CD14-positive monocyte (primary cell): ENCODE measurements around the gene NIPAL4. TPM values are rescaled to one million over a fixed set of nuclear protein-coding genes. Genes with fewer than 3 reads are reported as not detected.

ENCODE experiments used
- DNase-seq, 3 donors: peaks; one replicate each; pipeline ENCODE4 v3.0.0-alpha.2; 2011 to 2022
- H2AFZ ChIP-seq: 2 replicates; pipeline ENCODE4 v1.6.0; 2012; ENCODE audit warnings: mild to moderate bottlenecking, low read depth, low read length, inconsistent platforms; ENCODE audit not compliant: insufficient read depth, poor library complexity, severe bottlenecking
- H3K27ac ChIP-seq, 2 donors: 1 replicate in 1 of 2; 2 replicates in 1 of 2; pipeline ENCODE4 v1.5.1; 2012 to 2013; ENCODE audit warnings: low read length in 2 of 2, control low read depth in 1 of 2, inconsistent platforms in 1 of 2, low read depth in 1 of 2, mild to moderate bottlenecking in 1 of 2
- H3K27me3 ChIP-seq, 2 donors: one replicate each; pipeline versions ENCODE4 v1.6.0 to v1.6.1; 2011 to 2013; ENCODE audit warnings: low read length in 2 of 2; ENCODE audit not compliant: control insufficient read depth in 2 of 2, insufficient read depth in 2 of 2
- H3K36me3 ChIP-seq, 2 donors: replicated peaks in 1 of 2; 1 replicate in 1 of 2; 2 replicates in 1 of 2; pipeline versions ENCODE4 v1.5.1 to v1.6.1; 2012 to 2013; ENCODE audit warnings: low read length in 2 of 2, control low read depth in 1 of 2, inconsistent platforms in 1 of 2, mild to moderate bottlenecking in 1 of 2; ENCODE audit not compliant: insufficient read depth in 2 of 2, control insufficient read depth in 1 of 2
- H3K4me1 ChIP-seq, 2 donors: 1 replicate in 1 of 2; 2 replicates in 1 of 2; pipeline versions ENCODE4 v1.5.1 to v1.6.1; 2012 to 2013; ENCODE audit warnings: low read length in 2 of 2, control low read depth in 1 of 2, inconsistent platforms in 1 of 2, mild to moderate bottlenecking in 1 of 2, moderate library complexity in 1 of 2; ENCODE audit not compliant: insufficient read depth in 2 of 2, control insufficient read depth in 1 of 2
- H3K4me2 ChIP-seq: replicated peaks from 2 replicates; pipeline ENCODE3; 2012; ENCODE audit warnings: low read length, moderate library complexity, mild to moderate bottlenecking; ENCODE audit not compliant: poor library complexity, severe bottlenecking; ENCODE audit errors: extremely low read depth
- H3K4me3 ChIP-seq, 3 experiments: fragments of 200-600 bp in 1 of 3; sonication (generic) in 1 of 3; replicated peaks in 1 of 3; 1 replicate in 2 of 3; 2 replicates in 1 of 3; pipeline ENCODE4 v1.5.1; 2011 to 2013; ENCODE audit warnings: low read length in 3 of 3, mild to moderate bottlenecking in 3 of 3, control low read depth in 2 of 3, low read depth in 2 of 3, inconsistent platforms in 1 of 3, moderate library complexity in 1 of 3
- H3K79me2 ChIP-seq: 2 replicates; pipeline ENCODE4 v1.6.0; 2012; ENCODE audit warnings: mild to moderate bottlenecking, control low read depth, inconsistent platforms, low read length, moderate library complexity; ENCODE audit not compliant: insufficient read depth
- H3K9ac ChIP-seq: 2 replicates; pipeline ENCODE4 v1.6.0; 2017; ENCODE audit warnings: low read length, mild to moderate bottlenecking; ENCODE audit not compliant: insufficient read depth, poor library complexity, severe bottlenecking
- H3K9me3 ChIP-seq, 2 donors: replicated peaks in 1 of 2; 1 replicate in 1 of 2; 2 replicates in 1 of 2; pipeline versions ENCODE4 v1.5.1 to v1.6.1; 2012 to 2013; ENCODE audit warnings: low read length in 2 of 2, control low read depth in 1 of 2; ENCODE audit not compliant: control insufficient read depth in 1 of 2, insufficient read depth in 1 of 2
- H4K20me1 ChIP-seq: 2 replicates; pipeline ENCODE4 v1.6.0; 2012; ENCODE audit warnings: mild to moderate bottlenecking, low read length, control low read depth, moderate library complexity; ENCODE audit not compliant: insufficient read depth
- H3K27ac Mint-ChIP-seq, 7 donors: one replicate each; pipeline ENCODE4 v1.8.0; 2020; ENCODE audit warnings: mild to moderate bottlenecking in 7 of 7, mixed read lengths in 7 of 7, moderate library complexity in 6 of 7, inconsistent platforms in 2 of 7
- H3K27me3 Mint-ChIP-seq, 3 donors: one replicate each; pipeline ENCODE4 v1.8.0; 2021 to 2022; ENCODE audit warnings: low read depth in 3 of 3, mild to moderate bottlenecking in 3 of 3, mixed read lengths in 3 of 3, moderate library complexity in 3 of 3, inconsistent platforms in 1 of 3
- H3K36me3 Mint-ChIP-seq, 2 donors: one replicate each; pipeline ENCODE4 v1.8.0; 2020; ENCODE audit warnings: mixed read lengths in 2 of 2, inconsistent platforms in 1 of 2, mild to moderate bottlenecking in 1 of 2
- H3K4me1 Mint-ChIP-seq: one replicate; pipeline ENCODE4 v1.8.0; 2020; ENCODE audit warnings: mild to moderate bottlenecking, mixed read lengths
- H3K4me3 Mint-ChIP-seq, 2 donors: one replicate each; pipeline ENCODE4 v1.8.0; 2020; ENCODE audit warnings: mild to moderate bottlenecking in 2 of 2, mixed read lengths in 2 of 2, moderate library complexity in 1 of 2
- H3K9me3 Mint-ChIP-seq, 7 donors: one replicate each; pipeline ENCODE4 v1.8.0; 2020 to 2022; ENCODE audit warnings: mixed read lengths in 7 of 7, mild to moderate bottlenecking in 6 of 7, moderate library complexity in 6 of 7, inconsistent platforms in 2 of 7
- CTCF ChIP-seq: fragments of 200-600 bp; IDR thresholded peaks from one replicate; pipeline ENCODE4 v1.8.0; 2022; ENCODE audit warnings: antibody characterized with exemption, mild to moderate bottlenecking
- WGBS: methylation state at CpG from one replicate; pipeline ENCODE4 v1.1.5; 2013; ENCODE audit warnings: missing lambda C conversion rate; ENCODE audit not compliant: insufficient coverage; 5-methylcytosine and 5-hydroxymethylcytosine counted together
- intact Hi-C, 2 donors: fragments of 100-400 bp; cut with micrococcal nuclease; formaldehyde crosslinking; loops; one replicate each; pipeline versions ENCODE4 v1.15.0 to v1.15.1; 2023
- polyA plus RNA-seq, 3 donors: library from polyadenylated mRNA; depleted of rRNA in 1 of 3; unstranded in 2 of 3; stranded (reverse) in 1 of 3; fragments of 300-500 nt in 2 of 3; fragments of >200 nt in 1 of 3; fragmentation: Illumina TruSeq in 2 of 3; gene quantifications; 1 replicate in 2 of 3; 2 replicates in 1 of 3; pipeline ENCODE4 v1.2.3, GENCODE V29; 2012 to 2021

NIPAL4 gene
- polyA plus RNA-seq, 3 donors, result 0.04 to 2.3 TPM; not detected in 1

GRCh38 chr5:157518963-157519362 is 59.0 kb downstream of the NIPAL4 start:
- TF ChIP-seq CTCF, result no peak
- peaks cover 57 to 64% of the 10 kb centered on the region in 2 donors for H3K36me3 Mint-ChIP-seq
- H4K20me1 ChIP-seq, result peaks cover 25% of the 10 kb centered on the region
- intact Hi-C loops, result no loop called here
- peaks cover 18 to 77% of the 10 kb centered on the region in 2 donors for H3K36me3 ChIP-seq
- no peak overlapping the region for H3K4me3 ChIP-seq
- peaks cover 0 to 2% (median 0%) of the 10 kb centered on the region in 7 donors for H3K9me3 Mint-ChIP-seq
- H2AFZ ChIP-seq, result no peak overlapping the region
- H3K27me3 Mint-ChIP-seq, result peaks cover 0 to 5% (median 1%) of the 10 kb centered on the region in 3 donors
- no peaks in the 10 kb centered on the region for H3K79me2 ChIP-seq
- H3K27ac Mint-ChIP-seq, result no peak overlapping the region
- peaks cover 4 to 14% of the 10 kb centered on the region in 2 donors for H3K4me1 ChIP-seq
- no CpG with 5 or more reads among the region's 6 CpGs for WGBS
- no peak overlapping the region for H3K27ac ChIP-seq
- no peak overlapping the region for H3K4me2 ChIP-seq
- no peak overlapping the region for H3K4me3 Mint-ChIP-seq
- H3K9me3 ChIP-seq, result no peaks in the 10 kb centered on the region
- H3K9ac ChIP-seq, result no peak overlapping the region
- peaks cover 15% of the 10 kb centered on the region for H3K4me1 Mint-ChIP-seq
- H3K27me3 ChIP-seq, result no peaks in the 10 kb centered on the region
- DNase-seq, result no peak

- peaks cover 4 to 14% of the 10 kb centered on the region in 2 donors for H3K4me1 ChIP-seq
- H3K27ac ChIP-seq, result no peak overlapping the region
- no peaks in the 10 kb centered on the region for H3K79me2 ChIP-seq
- H3K9me3 Mint-ChIP-seq, result peaks cover 0 to 2% (median 0%) of the 10 kb centered on the region in 7 donors
- no peak overlapping the region for H3K4me2 ChIP-seq
- 93% methylated on average over 5 of the region's 9 CpGs for WGBS
- peaks cover 0 to 5% (median 1%) of the 10 kb centered on the region in 3 donors for H3K27me3 Mint-ChIP-seq
- H3K9me3 ChIP-seq, result no peaks in the 10 kb centered on the region
- no peak for TF ChIP-seq CTCF
- no peak overlapping the region for H3K27ac Mint-ChIP-seq
- intact Hi-C loops, result no loop called here
- no peak overlapping the region for H3K4me3 Mint-ChIP-seq
- H3K36me3 ChIP-seq, result peaks cover 17 to 74% of the 10 kb centered on the region in 2 donors
- H3K27me3 ChIP-seq, result no peaks in the 10 kb centered on the region
- peaks cover 32% of the 10 kb centered on the region for H4K20me1 ChIP-seq
- H3K36me3 Mint-ChIP-seq, result peaks cover 55 to 64% of the 10 kb centered on the region in 2 donors
- H2AFZ ChIP-seq, result no peak overlapping the region
- H3K9ac ChIP-seq, result no peak overlapping the region
- H3K4me3 ChIP-seq, result no peak overlapping the region
- no peak for DNase-seq
- H3K4me1 Mint-ChIP-seq, result peaks cover 15% of the 10 kb centered on the region
Measured at GRCh38 chr5:157519579-157520253, 59.7 kb downstream of the NIPAL4 start.
